Stomach (tissue), 9 donors: ENCODE data around the gene ACTBL2. TPM values are rescaled to one million over a fixed set of nuclear protein-coding genes. Genes with fewer than 3 reads are reported as not detected.

Source experiments
- DNase-seq, 2 donors: peaks; one replicate each; pipeline versions ENCODE4 v3.0.0 to v3.0.0-alpha.2; 2013 to 2019
- H3K27ac ChIP-seq, 5 donors: fragments of 200-600 bp in 4 of 5; sonication (generic) in 4 of 5; one replicate each; pipeline ENCODE4 v1.5.1; 2013 to 2019; ENCODE audit warnings: mild to moderate bottlenecking in 1 of 5, moderate library complexity in 1 of 5
- H3K27me3 ChIP-seq, 3 donors: fragments of 200-600 bp; sonication (generic); one replicate each; pipeline ENCODE4 v1.5.1; 2017 to 2019; ENCODE audit warnings: mixed run types in 1 of 3
- H3K36me3 ChIP-seq, 4 donors: fragments of 200-600 bp; sonication (generic); 1 replicate in 3 of 4; 2 replicates in 1 of 4; pipeline ENCODE4 v1.5.1; 2016 to 2019
- H3K4me1 ChIP-seq, 4 donors: fragments of 200-600 bp; sonication (generic); one replicate each; pipeline ENCODE4 v1.5.1; 2016 to 2019
- H3K4me3 ChIP-seq, 4 donors: fragments of 200-600 bp; sonication (generic) in 3 of 4; one replicate each; pipeline ENCODE4 v1.5.1; 2016 to 2019; ENCODE audit warnings: mild to moderate bottlenecking in 1 of 4
- H3K9me3 ChIP-seq, 4 donors: fragments of 200-600 bp; sonication (generic); one replicate each; pipeline ENCODE4 v1.5.1; 2016 to 2019
- CTCF ChIP-seq, 7 experiments: fragments of 450-650 bp in 4 of 7; fragments of 200-600 bp in 3 of 7; sonication (generic) in 3 of 7; IDR thresholded peaks; one replicate each; pipeline ENCODE4 v1.5.1; 2016 to 2019; ENCODE audit warnings: antibody characterized with exemption in 7 of 7, control low read depth in 2 of 7, mild to moderate bottlenecking in 1 of 7
- EP300 ChIP-seq: sonication (generic); formaldehyde crosslinking; IDR thresholded peaks from one replicate; pipeline ENCODE4 v1.6.1; 2017; ENCODE audit warnings: antibody characterized with exemption
- POLR2A ChIP-seq, 4 donors: fragments of 450-650 bp; IDR thresholded peaks; one replicate each; pipeline ENCODE4 v1.6.1; 2016; ENCODE audit warnings: antibody characterized with exemption in 4 of 4, control low read depth in 2 of 4, mild to moderate bottlenecking in 1 of 4, moderate library complexity in 1 of 4
- POLR2AphosphoS5 ChIP-seq, 3 donors: sonication (generic); formaldehyde crosslinking; IDR thresholded peaks; one replicate each; pipeline ENCODE4 v1.6.1; 2016; ENCODE audit warnings: antibody characterized with exemption in 3 of 3
- WGBS, 5 donors: extraction: QIAGEN DNeasy Blood & Tissue Kit in 3 of 5; methylation state at CpG; one replicate each; pipeline versions ENCODE4 v1.1.5 to v1.1.7; 2013 to 2018; 5-methylcytosine and 5-hydroxymethylcytosine counted together
- intact Hi-C: fragments of 100-400 bp; cut with DNase I; formaldehyde crosslinking; loops from one replicate; pipeline ENCODE4 v1.15.1; 2023; ENCODE audit warnings: low total_unique reads
- polyA plus RNA-seq, 3 donors: library from polyadenylated mRNA; stranded (reverse); fragments of 200-250 nt; gene quantifications; one replicate each; pipeline ENCODE4 v1.2.3, GENCODE V29; 2013
- total RNA-seq, 5 donors: library from RNA; depleted of rRNA; stranded (reverse); fragments of >200 nt; gene quantifications; one replicate each; pipeline versions ENCODE4 v1.1.0 to v1.2.3, GENCODE V29; 2014 to 2016
- donor health status: healthy with polysubstance abuse.
- donor health status: Bipolar disorder and iron deficiency.
- donor health status: healthy.

The ACTBL2 gene
- total and polyA plus RNA-seq, 8 donors, result 0.05 to 0.19 TPM; not detected in 6

- WGBS, 5 donors, result 50 to 82% (median 68%) methylated on average over 3 of the region's 3 CpGs
- Histone ChIP-seq H3K4me3 (no peak overlapping the region), H3K36me3 (no peaks in the 10 kb centered on the region), H3K9me3 (no peaks in the 10 kb centered on the region), H3K27me3 (no peaks in the 10 kb centered on the region), H3K4me1 (peaks cover 8 to 28% (median 19%) of the 10 kb centered on the region in 4 donors), H3K27ac (peak overlapping the region in 3 of 5 donors; percentile 48 to 76 (median 66))
- DNase-seq, result no peak
- TF ChIP-seq CTCF (IDR thresholded peaks at IDR 0.05), result no peak
- no peak for TF ChIP-seq POLR2AphosphoS5 (IDR thresholded peaks at IDR 0.05)
- TF ChIP-seq POLR2A (IDR thresholded peaks at IDR 0.05), result no peak
- TF ChIP-seq EP300, result no peak
- intact Hi-C loops, result no loop called here
These were observed 47.9 kb downstream of the ACTBL2 start for GRCh38 chr5:57434683-57435082.

GRCh38 chr5:57434227-57434640 is 48.4 kb downstream of the ACTBL2 start:
- peaks cover 8 to 28% (median 19%) of the 10 kb centered on the region in 4 donors for H3K4me1 ChIP-seq
- no peaks in the 10 kb centered on the region for H3K36me3 ChIP-seq
- DNase-seq, result no peak
- peak overlapping the region in 2 of 5 donors; percentile 48 to 66 for H3K27ac ChIP-seq
- TF ChIP-seq CTCF (IDR thresholded peaks at IDR 0.05), result no peak
- no peak for TF ChIP-seq POLR2AphosphoS5 (IDR thresholded peaks at IDR 0.05)
- no peak for TF ChIP-seq EP300
- TF ChIP-seq POLR2A (IDR thresholded peaks at IDR 0.05), result no peak
- intact Hi-C loops, result no loop called here
- no peak overlapping the region for H3K4me3 ChIP-seq
- no peaks in the 10 kb centered on the region for H3K27me3 ChIP-seq
- H3K9me3 ChIP-seq, result no peaks in the 10 kb centered on the region
- WGBS, 5 donors, result 25 to 55% (median 29%) methylated on average over 2 of the region's 2 CpGs

GRCh38 chr5:57432876-57433275 is 49.7 kb downstream of the ACTBL2 start:
- no peak overlapping the region for H3K27ac ChIP-seq
- no peaks in the 10 kb centered on the region for H3K9me3 ChIP-seq
- H3K4me3 ChIP-seq, result no peak overlapping the region
- no peaks in the 10 kb centered on the region for H3K36me3 ChIP-seq
- H3K27me3 ChIP-seq, result no peaks in the 10 kb centered on the region
- H3K4me1 ChIP-seq, result peaks cover 8 to 23% (median 18%) of the 10 kb centered on the region in 4 donors
- intact Hi-C loops, result no loop called here
- 75 to 92% (median 87%) methylated on average over 2 of the region's 2 CpGs for WGBS, 5 donors
- no peak for TF ChIP-seq POLR2A (IDR thresholded peaks at IDR 0.05)
- peak in 2 of 7 experiments; percentile 7 to 12 for TF ChIP-seq CTCF (IDR thresholded peaks at IDR 0.05)
- DNase-seq, result no peak

- no peak for TF ChIP-seq CTCF (IDR thresholded peaks at IDR 0.05)
- no peak for TF ChIP-seq POLR2A (IDR thresholded peaks at IDR 0.05)
- TF ChIP-seq POLR2AphosphoS5 (IDR thresholded peaks at IDR 0.05), result no peak
- Histone ChIP-seq H3K27me3 (no peaks in the 10 kb centered on the region), H3K9me3 (no peaks in the 10 kb centered on the region), H3K36me3 (no peaks in the 10 kb centered on the region), H3K4me1 (peaks cover 7 to 23% (median 16%) of the 10 kb centered on the region in 4 donors), H3K4me3 (no peak overlapping the region), H3K27ac (no peak overlapping the region)
- intact Hi-C loops, result no loop called here
- WGBS, 5 donors, result 85 to 94% (median 87%) methylated on average over 6 of the region's 6 CpGs
- no peak for DNase-seq
These were observed 50.9 kb downstream of the ACTBL2 start for GRCh38 chr5:57431759-57432158.
